ENCODE data around the gene IMPDH1. TPM values are rescaled to one million over a fixed set of nuclear protein-coding genes. Genes with fewer than 3 reads are reported as not detected.

Gene IMPDH1
- total and polyA plus RNA-seq, 10 of the 15 experiments (the other 5 are each of a cell fraction or from before 2014, with no cell fraction given) = 0.50 to 61.3 (median 41.8) TPM

DNA sequence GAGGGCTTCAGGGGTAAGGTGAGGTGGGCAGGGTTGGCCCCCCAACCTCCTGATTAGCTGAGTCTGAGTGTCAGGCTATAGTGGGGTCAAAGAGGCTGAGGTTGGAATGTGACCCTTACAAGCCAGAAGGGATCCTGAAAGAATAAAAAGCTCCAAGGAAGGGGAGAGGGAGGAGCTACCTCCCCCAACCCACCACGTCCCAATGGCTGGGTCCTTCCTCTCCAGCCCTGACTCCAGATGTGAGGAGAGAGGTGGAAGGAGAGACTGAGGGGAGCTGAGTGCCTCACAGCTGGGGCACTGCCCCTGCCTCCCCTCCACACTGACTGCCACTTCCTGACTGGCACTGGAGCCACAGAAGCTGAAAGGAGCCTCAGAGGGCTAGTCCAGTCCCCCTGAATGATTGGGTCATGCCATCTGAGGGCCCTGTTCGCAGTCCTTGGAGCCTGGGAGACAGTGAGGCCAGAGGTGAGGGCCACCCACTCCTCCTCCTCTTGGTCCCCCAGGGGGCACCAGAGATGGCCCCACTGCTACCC, 20.6 kb downstream of the IMPDH1 start:
- H3K4me1 ChIP-seq (ENCODE audit: control insufficient read depth, insufficient read depth, low read length) = no peaks in the 10 kb centered on the region
- no peak overlapping the region for H2AFZ ChIP-seq (ENCODE audit: control insufficient read depth, low read depth, low read length)
- in situ Hi-C loops (cut with MboI) (no loop called here), intact Hi-C loops (cut with micrococcal nuclease; ENCODE audit: unreplicated experiment) (loop anchor here (10.0 kb wide), 1 partner anchor 254 kb away; no protein-coding TSS in a partner anchor)
- H3K4me2 ChIP-seq (ENCODE audit: control insufficient read depth, insufficient read depth) = no peak overlapping the region
- 23% methylated on average over 2 of the region's 2 CpGs for WGBS (ENCODE audit: insufficient coverage, insufficient replicate concordance, low lambda C conversion rate, missing lambda C conversion rate)
- no peaks in the 10 kb centered on the region for H3K79me2 ChIP-seq (ENCODE audit: control insufficient read depth, insufficient read depth, low read length)
- DNase-seq (ENCODE audit: low read depth, low spot score) (no peak), ATAC-seq (no peak; the same call in 2 of the 3 replicates), FAIRE-seq (no peak)
- H3K9me3 ChIP-seq (replicated peaks; ENCODE audit: control insufficient read depth, insufficient read depth, low read length) = no peaks in the 10 kb centered on the region
- POLR2A ChIA-PET = no interaction called here
- SMC1A ChIA-PET (ENCODE audit: uncharacterized antibody, unreplicated experiment) = interaction anchor here (1.1 to 2.3 kb wide), 3 partner anchors 9 to 42 kb away, joined by 3 to 19 read pairs (median 4); no protein-coding TSS in a partner anchor
- H4K20me1 ChIP-seq (ENCODE audit: control insufficient read depth, insufficient read depth) = no peaks in the 10 kb centered on the region
- no peaks in the 10 kb centered on the region; a peak in 1 of 4 replicates for H3K27me3 ChIP-seq (replicated peaks in 1 of 2; ENCODE audit: control insufficient read depth in 2 of 2, insufficient read depth in 2 of 2, low read length in 1 of 2)
- BruUV-seq (replicated peaks) = no TSS peak
- CTCF ChIA-PET = interaction anchor here (0.6 to 6.4 kb wide), 8 partner anchors 9 to 486 kb away, joined by 3 to 106 read pairs (median 12); partner anchors contain the start of gene RBM28
- no peak overlapping the region for H3K4me3 ChIP-seq
- H3K27ac ChIP-seq (ENCODE audit: control insufficient read depth, insufficient read depth) = no peak overlapping the region
- H3K9ac ChIP-seq (ENCODE audit: control insufficient read depth, insufficient read depth, low read length) = no peak overlapping the region
- RAD21 ChIA-PET (ENCODE audit: unreplicated experiment) = interaction anchor here (1.8 kb wide), 1 partner anchor 42 kb away, joined by 4 read pairs; no protein-coding TSS in a partner anchor
- TF ChIP-seq FOXM1 (IDR thresholded peaks at IDR 0.05; ENCODE audit: low read depth, low read length) = no peak
- TF ChIP-seq, protein P1, sequence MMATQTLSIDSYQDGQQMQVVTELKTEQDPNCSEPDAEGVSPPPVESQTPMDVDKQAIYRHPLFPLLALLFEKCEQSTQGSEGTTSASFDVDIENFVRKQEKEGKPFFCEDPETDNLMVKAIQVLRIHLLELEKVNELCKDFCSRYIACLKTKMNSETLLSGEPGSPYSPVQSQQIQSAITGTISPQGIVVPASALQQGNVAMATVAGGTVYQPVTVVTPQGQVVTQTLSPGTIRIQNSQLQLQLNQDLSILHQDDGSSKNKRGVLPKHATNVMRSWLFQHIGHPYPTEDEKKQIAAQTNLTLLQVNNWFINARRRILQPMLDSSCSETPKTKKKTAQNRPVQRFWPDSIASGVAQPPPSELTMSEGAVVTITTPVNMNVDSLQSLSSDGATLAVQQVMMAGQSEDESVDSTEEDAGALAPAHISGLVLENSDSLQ (IDR thresholded peaks at IDR 0.05) = no peak
- no peak for TF ChIP-seq RUNX3 (IDR thresholded peaks at IDR 0.05; ENCODE audit: low read length)
- TF ChIP-seq SMAD5 (IDR thresholded peaks at IDR 0.05; ENCODE audit: low read depth) = no peak
- TF ChIP-seq HCFC1 (IDR thresholded peaks at IDR 0.05; ENCODE audit: low read length) = no peak
- TF ChIP-seq, protein P2, sequence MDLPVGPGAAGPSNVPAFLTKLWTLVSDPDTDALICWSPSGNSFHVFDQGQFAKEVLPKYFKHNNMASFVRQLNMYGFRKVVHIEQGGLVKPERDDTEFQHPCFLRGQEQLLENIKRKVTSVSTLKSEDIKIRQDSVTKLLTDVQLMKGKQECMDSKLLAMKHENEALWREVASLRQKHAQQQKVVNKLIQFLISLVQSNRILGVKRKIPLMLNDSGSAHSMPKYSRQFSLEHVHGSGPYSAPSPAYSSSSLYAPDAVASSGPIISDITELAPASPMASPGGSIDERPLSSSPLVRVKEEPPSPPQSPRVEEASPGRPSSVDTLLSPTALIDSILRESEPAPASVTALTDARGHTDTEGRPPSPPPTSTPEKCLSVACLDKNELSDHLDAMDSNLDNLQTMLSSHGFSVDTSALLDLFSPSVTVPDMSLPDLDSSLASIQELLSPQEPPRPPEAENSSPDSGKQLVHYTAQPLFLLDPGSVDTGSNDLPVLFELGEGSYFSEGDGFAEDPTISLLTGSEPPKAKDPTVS (IDR thresholded peaks at IDR 0.05; ENCODE audit: low read depth, low read length) = no peak
- no peak for TF ChIP-seq CHD4 (IDR thresholded peaks at IDR 0.05)
- H3K36me3 ChIP-seq (ENCODE audit: control insufficient read depth in 2 of 2, insufficient read depth in 2 of 2, low read length in 1 of 2) = peaks cover 0 to 3% of the 10 kb centered on the region in 2 experiments; a peak in 2 of 4 replicates

All from GM12878 (cell line).